Endothelial cell of umbilical vein (primary cell): Measurements from ENCODE around the gene NTN1. TPM values are rescaled to one million over a fixed set of nuclear protein-coding genes. Genes with fewer than 3 reads are reported as not detected.

ENCODE experiments used
- BruUV-seq: library from RNA; stranded (reverse); fragments of 400-500 nt; replicated peaks from 2 replicates; lab custom pipeline; 2021; lab: Mats Ljungman, UMichigan
- CTCF ChIA-PET: fragments of 300-600, 350-600 bp; sonication (Branson Sonifier 250); formaldehyde crosslinking; loops from one replicate; lab custom pipeline; 2021; ENCODE audit warnings: antibody characterized with exemption, inconsistent platforms; lab: Charles Lee
- POLR2A ChIA-PET: fragments of 300-600, 350-600 bp; sonication (Branson Sonifier 250); formaldehyde crosslinking; loops from one replicate; lab custom pipeline; 2021; ENCODE audit warnings: antibody characterized with exemption, inconsistent platforms; lab: Charles Lee
- DNase-seq: peaks from one replicate; pipeline ENCODE4 v3.0.0-alpha.2; 2011; ENCODE audit warnings: low read depth, low spot score
- FAIRE-seq: peaks from 2 replicates; lab custom pipeline; 2011; peaks lifted over from hg19 to GRCh38; lab: Jason Lieb, UNC
- H2AFZ ChIP-seq: 2 replicates; pipeline ENCODE4 v1.6.0; 2012; ENCODE audit warnings: low read depth, low read length, control low read depth, inconsistent platforms
- H3K27ac ChIP-seq: 2 replicates; pipeline ENCODE4 v1.5.1; 2011; ENCODE audit warnings: low read depth, mild to moderate bottlenecking, control low read depth, low read length, moderate library complexity; ENCODE audit not compliant: insufficient read depth
- H3K27me3 ChIP-seq, 2 experiments: 2 replicates each; pipeline versions ENCODE4 v1.6.0 to v1.6.1; 2011; ENCODE audit warnings: low read length in 2 of 2, mixed read lengths in 1 of 2; ENCODE audit not compliant: control insufficient read depth in 2 of 2, insufficient read depth in 2 of 2
- H3K36me3 ChIP-seq, 2 experiments: 2 replicates in 1 of 2; 3 replicates in 1 of 2; pipeline ENCODE4 v1.5.1; 2011; ENCODE audit warnings: low read length in 2 of 2, mild to moderate bottlenecking in 1 of 2, moderate library complexity in 1 of 2; ENCODE audit not compliant: control insufficient read depth in 2 of 2, insufficient read depth in 2 of 2; ENCODE audit errors: extremely low read depth in 1 of 2
- H3K4me1 ChIP-seq: 3 replicates; pipeline ENCODE4 v1.5.1; 2011; ENCODE audit warnings: mild to moderate bottlenecking, low read length; ENCODE audit not compliant: control insufficient read depth, insufficient read depth; ENCODE audit errors: extremely low read depth
- H3K4me2 ChIP-seq: 2 replicates; pipeline ENCODE4 v1.6.1; 2011; ENCODE audit warnings: low read length, control low read depth, mixed read lengths; ENCODE audit not compliant: insufficient read depth
- H3K4me3 ChIP-seq, 3 experiments: fragments of 200-600 bp in 1 of 3; sonication (generic), shearing (Covaris generic) in 1 of 3; replicated peaks in 1 of 3; 2 replicates each; pipeline ENCODE4 v1.5.1; 2011 to 2016; ENCODE audit warnings: control low read depth in 3 of 3, low read length in 3 of 3, mild to moderate bottlenecking in 2 of 3, inconsistent platforms in 1 of 3, low read depth in 1 of 3, moderate library complexity in 1 of 3; ENCODE audit not compliant: insufficient read depth in 1 of 3
- H3K79me2 ChIP-seq: 2 replicates; pipeline ENCODE4 v1.6.0; 2012; ENCODE audit warnings: low read length, inconsistent platforms; ENCODE audit not compliant: control insufficient read depth, insufficient read depth
- H3K9ac ChIP-seq: replicated peaks from 2 replicates; pipeline ENCODE3; 2011; ENCODE audit warnings: low read length, control low read depth; ENCODE audit not compliant: insufficient read depth; ENCODE audit errors: extremely low read depth
- H3K9me1 ChIP-seq: replicated peaks from 3 replicates; pipeline ENCODE4 v1.6.0; 2011; ENCODE audit warnings: mild to moderate bottlenecking, low read length; ENCODE audit not compliant: control insufficient read depth, insufficient read depth; ENCODE audit errors: extremely low read depth
- H3K9me3 ChIP-seq: replicated peaks from 2 replicates; pipeline ENCODE4 v1.5.1; 2012; ENCODE audit warnings: low read length, inconsistent platforms; ENCODE audit not compliant: control insufficient read depth, insufficient read depth
- H4K20me1 ChIP-seq: replicated peaks from 2 replicates; pipeline ENCODE3; 2011; ENCODE audit warnings: mild to moderate bottlenecking, low read length; ENCODE audit not compliant: control insufficient read depth, insufficient read depth; ENCODE audit errors: extremely low read depth
- CTCF ChIP-seq, 2 donors: IDR thresholded peaks; 1 replicate in 1 of 2; 2 replicates in 1 of 2; pipeline ENCODE4 v1.5.1; 2011; ENCODE audit warnings: low read length in 2 of 2, mild to moderate bottlenecking in 2 of 2, moderate library complexity in 2 of 2, control low read depth in 1 of 2, inconsistent platforms in 1 of 2, low read depth in 1 of 2; ENCODE audit not compliant: insufficient read depth in 1 of 2; ENCODE audit errors: extremely low read depth in 1 of 2
- EZH2 ChIP-seq: IDR thresholded peaks from 2 replicates; pipeline ENCODE4 v1.6.1; 2012; ENCODE audit warnings: borderline replicate concordance, low read depth, mild to moderate bottlenecking, moderate library complexity, low read length, inconsistent platforms; ENCODE audit not compliant: severe bottlenecking
- FOS ChIP-seq: IDR thresholded peaks from 2 replicates; pipeline ENCODE4 v1.6.1; 2011; ENCODE audit warnings: mild to moderate bottlenecking, low read length, moderate library complexity, borderline replicate concordance; ENCODE audit not compliant: insufficient read depth
- GATA2 ChIP-seq: IDR thresholded peaks from 2 replicates; pipeline ENCODE4 v1.7.0; 2011; ENCODE audit warnings: low read depth, mild to moderate bottlenecking, moderate library complexity, mixed read lengths, low read length; ENCODE audit not compliant: insufficient read length, insufficient read depth
- JUN ChIP-seq: IDR thresholded peaks from 2 replicates; pipeline ENCODE4 v1.6.1; 2011; ENCODE audit warnings: borderline replicate concordance, low read depth; ENCODE audit not compliant: insufficient read length, insufficient read depth
- MAX ChIP-seq: IDR thresholded peaks from 2 replicates; pipeline ENCODE4 v1.6.1; 2011; ENCODE audit not compliant: insufficient read depth, insufficient read length
- MYC ChIP-seq: IDR thresholded peaks from one replicate; pipeline ENCODE4 v1.6.1; 2011; ENCODE audit warnings: mild to moderate bottlenecking, low read depth, low read length
- POLR2A ChIP-seq: IDR thresholded peaks from 2 replicates; pipeline ENCODE4 v1.6.1; 2012; ENCODE audit warnings: low read depth, mild to moderate bottlenecking, control low read depth, low read length
- POLR2AphosphoS5 ChIP-seq: IDR thresholded peaks from 2 replicates; pipeline ENCODE4 v1.6.1; 2012; ENCODE audit warnings: low read depth, mild to moderate bottlenecking, control low read depth, low read length, moderate library complexity; ENCODE audit not compliant: insufficient read depth
- dilution Hi-C: fragments of 300-500 bp; cut with MboI; formaldehyde crosslinking; loops from one replicate; pipeline ENCODE4 v1.15.0; 2019; ENCODE audit warnings: low sequenced_read_pairs; ENCODE audit not compliant: extremely low pct_ligation_motif_present
- intact Hi-C: fragments of 100-400 bp; cut with micrococcal nuclease; formaldehyde crosslinking; loops from one replicate; pipeline ENCODE4 v1.10.0; 2022
- polyA plus RNA-seq, 4 experiments: library from polyadenylated mRNA; depleted of rRNA in 3 of 4; stranded (reverse) in 3 of 4; unstranded in 1 of 4; fragments of >200 nt; gene quantifications; 2 replicates each; pipeline versions ENCODE4 v1.2.1 to v1.2.3, GENCODE V29; 2011 to 2012; ENCODE audit warnings: missing spikeins in 1 of 4
- total RNA-seq: library from RNA; stranded (reverse); gene quantifications from 2 replicates; pipeline ENCODE4 v1.2.3, GENCODE V29; 2021

The NTN1 gene
- total and polyA plus RNA-seq, 2 donors (not counting 3 experiments of a cell fraction or from before 2014, with no cell fraction given), result 0.10 to 0.18 TPM

- Histone ChIP-seq H3K4me2 (no peak overlapping the region), H3K9ac (no peak overlapping the region), H2AFZ (no peak overlapping the region), H3K9me1 (no peaks in the 10 kb centered on the region), H3K79me2 (no peaks in the 10 kb centered on the region), H4K20me1 (no peaks in the 10 kb centered on the region), H3K4me3 (no peak overlapping the region), H3K4me1 (no peaks in the 10 kb centered on the region), H3K9me3 (no peaks in the 10 kb centered on the region), H3K27me3 (no peaks in the 10 kb centered on the region), H3K27ac (no peak overlapping the region), H3K36me3 (no peaks in the 10 kb centered on the region)
- BruUV-seq, result no TSS peak
- dilution Hi-C loops (no loop called here), intact Hi-C loops (no loop called here)
- ChIA-PET POLR2A (no interaction called here), CTCF (interaction anchor here (1.1 kb wide), 1 partner anchor 22 kb away, joined by 3 read pairs; no protein-coding TSS in a partner anchor)
- TF ChIP-seq CTCF (IDR thresholded peaks at IDR 0.05; ENCODE audit: extremely low read depth in 1 of 2, insufficient read depth in 1 of 2, low read depth in 1 of 2, low read length in 2 of 2) (no peak), EZH2 (no peak), MYC (no peak), MAX (no peak), FOS (no peak), GATA2 (no peak), POLR2AphosphoS5 (no peak), JUN (no peak), POLR2A (no peak)
- FAIRE-seq (no peak), DNase-seq (no peak)
Observed at GRCh38 chr17:9220398-9221146, 199.3 kb downstream of the NTN1 start.
